GM18517 (cell line): ENCODE data around the gene AP3B1.
A peak's percentile ranks its signal among the peaks of the same experiment; 100 is the strongest.
"Not testable (repeated sequence)": the region's sequence is repeated elsewhere in the genome, so short reads cannot be mapped to it uniquely, and the experiment has no call there.

Experiments
- ATAC-seq: cut with Tn5 transposase; IDR thresholded peaks from one replicate; pipeline ENCODE4 v1.9.1; 2021; ENCODE audit warnings: mild to moderate bottlenecking, moderate library complexity; ENCODE audit not compliant: unreplicated experiment

Gene AP3B1

DNA sequence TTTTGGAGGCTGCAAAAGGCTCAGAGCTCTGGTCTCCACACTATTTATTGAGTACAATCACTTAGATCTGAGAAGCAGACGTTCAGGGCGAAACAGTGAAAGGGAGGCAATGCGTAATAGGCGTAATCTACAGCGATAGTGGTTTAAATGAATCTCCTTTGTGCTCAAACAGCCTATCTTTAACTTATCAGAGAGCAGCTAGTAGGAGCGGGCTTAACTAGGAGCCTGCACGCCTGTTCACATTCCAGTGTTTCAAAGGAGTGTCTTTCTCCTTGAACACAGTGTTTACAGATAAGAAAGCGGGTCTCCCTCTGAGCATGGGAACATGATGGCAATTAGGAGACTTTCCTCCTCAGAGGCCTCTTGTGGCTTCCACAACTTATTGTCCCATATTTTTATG lies 49.4 kb downstream of the AP3B1 start:
- ATAC-seq, result no peak

DNA sequence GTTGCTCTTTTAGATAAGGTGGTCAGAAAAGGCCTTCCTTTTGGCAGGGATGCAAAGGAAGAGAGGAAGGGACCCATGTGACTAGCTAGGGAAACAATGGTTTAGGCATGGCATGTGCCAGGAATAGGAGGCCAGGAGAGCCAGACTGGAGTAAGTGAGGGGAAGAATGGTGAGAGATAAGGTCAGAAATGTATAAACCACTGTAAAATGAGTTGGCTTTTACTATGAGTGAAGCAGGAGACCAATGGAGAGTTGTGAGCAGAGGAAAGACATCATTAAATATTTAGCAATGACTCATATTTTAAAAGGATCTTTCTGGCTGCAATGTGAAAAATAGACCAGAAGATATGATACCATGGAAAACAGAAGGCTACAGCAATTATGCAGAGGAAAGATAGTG lies 50.9 kb downstream of the AP3B1 start:
- no peak for ATAC-seq

GRCh38 chr5:78243091-78243490 lies 51.4 kb downstream of the AP3B1 start:
- no peak for ATAC-seq

DNA sequence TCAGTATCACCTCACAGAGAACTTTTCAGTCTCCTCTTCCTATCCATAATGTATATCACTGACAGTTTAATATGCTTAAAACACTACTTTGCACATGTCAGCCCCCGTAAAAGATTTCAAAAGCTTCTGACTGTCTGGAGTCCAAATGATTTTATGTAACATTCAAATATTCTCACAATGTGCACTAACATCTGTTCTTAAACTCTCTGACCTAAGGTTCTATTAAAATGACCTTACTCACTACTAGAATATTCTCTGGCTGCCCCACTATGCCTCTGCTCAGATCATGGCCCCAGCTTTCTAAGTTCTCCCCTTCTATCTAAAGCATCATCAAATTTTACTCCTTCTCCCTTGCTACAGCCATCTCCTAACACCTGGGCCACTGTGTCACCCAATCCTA lies 52.5 kb downstream of the AP3B1 start:
- ATAC-seq, result no peak

GRCh38 chr5:78237911-78238310 lies 56.6 kb downstream of the AP3B1 start:
- ATAC-seq, result no peak

- ATAC-seq, result no peak
Measured at GRCh38 chr5:78236046-78236445, 58.5 kb downstream of the AP3B1 start.

GRCh38 chr5:78235289-78235688 lies 59.2 kb downstream of the AP3B1 start:
- no peak for ATAC-seq

DNA sequence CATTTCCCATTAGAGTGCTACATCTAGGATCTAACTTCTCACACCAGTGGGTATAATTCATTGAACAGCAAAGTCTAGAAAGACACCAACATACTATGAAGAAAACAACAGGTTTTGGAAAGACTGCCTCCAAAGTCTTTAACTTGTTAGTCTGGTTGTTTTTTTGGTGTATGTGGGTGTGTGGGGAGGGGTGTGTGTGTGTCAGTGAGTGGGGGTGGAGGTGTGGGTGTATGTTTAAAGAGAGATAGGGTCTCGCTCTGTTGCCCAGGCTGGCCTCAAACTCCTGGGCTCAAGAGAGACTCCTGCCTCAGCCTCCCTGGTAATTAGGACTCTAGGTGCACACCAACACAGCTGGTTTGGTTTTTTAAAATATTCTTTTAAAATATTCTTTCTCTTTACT lies 59.7 kb downstream of the AP3B1 start:
- no peak for ATAC-seq

DNA sequence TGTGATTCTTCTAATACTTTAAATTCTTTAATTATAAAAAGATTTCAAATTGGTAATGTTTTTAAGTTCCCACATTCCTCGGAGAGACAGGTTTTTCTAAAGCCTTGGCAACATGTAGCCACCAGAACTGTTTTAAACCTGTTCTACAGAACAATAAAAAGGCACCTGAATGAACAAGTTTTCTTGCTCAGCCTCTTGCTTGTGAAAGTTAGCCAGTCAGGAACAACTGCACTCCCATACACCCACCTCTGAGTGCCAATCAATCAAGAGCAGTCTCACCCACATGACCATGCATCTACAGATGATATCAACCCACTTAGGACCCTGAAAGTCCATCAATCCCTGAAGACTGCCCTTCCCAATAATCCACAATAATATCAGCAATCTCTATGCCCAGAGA lies 62.3 kb downstream of the AP3B1 start:
- no peak for ATAC-seq

DNA sequence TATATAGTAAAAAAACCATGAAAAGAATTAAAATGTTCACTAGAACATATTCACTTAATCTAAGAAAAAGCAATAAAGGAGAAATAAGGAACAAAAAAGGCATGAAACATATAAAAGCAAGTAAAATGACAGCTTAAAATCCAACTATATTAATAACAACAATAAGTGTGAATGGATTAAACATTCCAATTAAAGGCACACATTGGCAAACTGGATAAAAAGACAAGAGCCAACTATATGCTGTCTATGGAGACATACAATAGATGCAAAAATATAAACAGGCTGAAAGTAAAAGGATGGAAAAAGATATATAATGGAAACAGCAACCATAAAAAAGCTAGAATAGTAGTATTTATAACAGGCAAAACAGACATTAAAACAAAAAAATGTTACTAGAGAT lies 70.1 kb downstream of the AP3B1 start:
- no peak for ATAC-seq

- peak; percentile 99 for ATAC-seq
Measured at GRCh38 chr5:78221964-78222451, 72.5 kb downstream of the AP3B1 start.

- ATAC-seq, result no peak
Measured at GRCh38 chr5:78221467-78221866, 73.0 kb downstream of the AP3B1 start.

DNA sequence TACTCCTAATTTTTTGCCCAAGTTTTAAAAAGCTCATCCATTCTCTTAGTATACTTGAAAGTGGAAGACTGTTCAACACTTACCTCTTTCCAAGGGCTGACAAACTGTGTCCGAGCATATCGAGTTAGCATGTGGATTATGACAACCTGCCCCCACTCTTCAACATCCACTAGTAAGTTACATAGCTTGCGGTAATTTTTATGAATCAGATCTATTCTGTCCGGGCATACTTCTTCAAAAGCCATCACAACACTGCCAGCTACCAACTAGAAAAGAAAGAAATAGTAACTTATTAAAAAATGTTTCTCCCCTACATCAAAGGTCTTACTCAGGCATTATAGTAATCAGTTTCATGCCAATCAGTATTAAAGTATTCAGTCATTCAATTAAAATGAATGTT lies 78.5 kb downstream of the AP3B1 start:
- ATAC-seq, result no peak

DNA sequence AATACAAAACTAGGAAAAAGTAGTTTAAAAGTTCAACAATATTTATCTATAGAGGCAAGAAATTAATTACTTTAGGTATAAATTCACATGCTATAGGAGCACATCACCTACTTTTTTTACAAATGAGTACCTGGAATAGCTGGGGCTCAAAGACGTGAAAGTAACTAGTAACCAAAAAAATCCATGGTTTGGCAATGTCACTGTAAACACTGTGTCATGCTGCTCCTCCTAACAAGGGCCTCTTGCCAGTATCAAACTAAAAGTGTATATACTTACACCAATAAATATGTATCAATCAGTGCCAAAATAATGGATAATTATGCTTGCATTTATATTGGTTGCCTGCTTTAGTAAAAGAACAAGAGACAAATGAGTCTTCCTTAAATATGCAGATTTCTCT lies 78.9 kb downstream of the AP3B1 start:
- no peak for ATAC-seq

DNA sequence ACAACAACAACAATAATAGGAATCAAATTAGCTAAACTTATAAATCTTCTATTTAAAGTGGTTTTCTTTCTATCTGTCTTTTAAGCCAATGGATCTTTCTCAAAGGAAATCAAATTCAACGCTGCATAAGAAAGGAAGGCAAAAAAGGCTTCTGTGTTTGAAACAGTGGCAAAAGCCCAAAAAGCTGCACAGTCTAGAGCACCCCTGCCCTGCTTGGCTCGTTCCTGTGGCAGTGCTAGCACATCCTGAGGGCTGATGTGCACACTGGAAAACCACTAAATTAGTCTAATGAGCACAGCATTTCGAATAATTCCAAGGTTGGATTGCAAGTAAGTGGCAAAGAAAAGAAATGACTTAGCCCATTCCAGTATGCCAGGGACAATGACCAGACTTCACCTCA lies 80.7 kb downstream of the AP3B1 start:
- ATAC-seq, result no peak

GRCh38 chr5:78211052-78211451 lies 83.4 kb downstream of the AP3B1 start:
- no peak for ATAC-seq

GRCh38 chr5:78204241-78204640 lies 90.3 kb downstream of the AP3B1 start:
- ATAC-seq, result no peak

DNA sequence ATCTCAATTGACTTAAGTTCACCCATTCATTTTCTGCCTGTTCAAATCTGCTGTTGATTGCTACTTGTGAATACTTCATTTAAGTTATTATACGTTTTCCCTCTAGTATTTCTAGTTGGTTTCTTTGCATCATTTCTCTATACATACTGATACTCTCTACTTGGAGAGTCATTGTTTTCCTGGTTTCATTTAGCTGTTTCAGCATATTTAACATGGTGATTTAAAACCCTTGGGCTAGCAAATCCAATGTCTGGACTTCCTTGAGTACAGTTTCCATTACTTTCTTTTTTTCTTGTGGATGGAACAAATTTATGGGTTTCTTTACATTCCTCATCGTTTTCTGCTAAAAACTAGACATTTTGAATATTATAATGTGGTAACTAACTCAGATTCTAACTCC lies 90.7 kb downstream of the AP3B1 start:
- no peak for ATAC-seq

GRCh38 chr5:78190402-78190801 lies 104.1 kb downstream of the AP3B1 start:
- no peak for ATAC-seq

- ATAC-seq, result not testable (repeated sequence)
Measured at GRCh38 chr5:78188681-78189080, 105.8 kb downstream of the AP3B1 start.

DNA sequence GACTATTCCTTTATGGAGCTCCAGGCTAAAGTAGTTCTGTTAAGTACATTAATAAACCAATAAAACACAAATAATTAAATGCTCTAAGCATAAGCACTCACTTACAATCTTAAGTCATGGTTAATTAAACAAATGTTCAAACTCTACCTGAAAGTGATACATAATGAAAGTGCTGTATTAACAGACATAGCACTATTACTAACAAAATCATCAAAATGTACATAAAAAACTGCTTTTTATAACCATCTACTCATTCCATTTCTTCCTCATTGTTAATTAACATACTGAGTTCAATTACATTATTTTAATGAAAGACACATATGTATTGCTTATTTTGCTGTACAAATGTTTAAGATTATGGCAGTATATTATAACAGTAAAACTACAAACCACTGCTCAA lies 107.3 kb downstream of the AP3B1 start:
- ATAC-seq, result no peak

GRCh38 chr5:78182838-78183237 lies 111.7 kb downstream of the AP3B1 start:
- no peak for ATAC-seq

DNA sequence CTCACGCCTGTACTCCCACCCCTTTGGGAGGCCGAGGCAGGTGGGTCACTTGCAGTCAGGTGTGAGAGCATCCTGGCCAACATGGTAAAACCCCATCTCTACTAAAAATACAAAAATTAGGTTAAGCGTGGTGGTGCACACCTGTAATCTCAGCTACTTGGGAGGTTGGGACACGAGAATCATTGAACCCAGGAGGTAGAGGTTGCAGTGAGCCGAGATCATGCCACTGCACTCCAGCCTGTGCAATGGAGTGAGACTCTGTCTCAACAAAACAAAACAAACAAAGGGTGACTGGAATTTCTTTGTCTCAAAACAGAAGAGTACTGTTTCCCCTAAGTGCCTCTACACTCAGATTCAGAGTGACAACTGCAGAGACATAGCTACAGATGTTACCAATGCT lies 116.1 kb downstream of the AP3B1 start:
- ATAC-seq, result no peak

DNA sequence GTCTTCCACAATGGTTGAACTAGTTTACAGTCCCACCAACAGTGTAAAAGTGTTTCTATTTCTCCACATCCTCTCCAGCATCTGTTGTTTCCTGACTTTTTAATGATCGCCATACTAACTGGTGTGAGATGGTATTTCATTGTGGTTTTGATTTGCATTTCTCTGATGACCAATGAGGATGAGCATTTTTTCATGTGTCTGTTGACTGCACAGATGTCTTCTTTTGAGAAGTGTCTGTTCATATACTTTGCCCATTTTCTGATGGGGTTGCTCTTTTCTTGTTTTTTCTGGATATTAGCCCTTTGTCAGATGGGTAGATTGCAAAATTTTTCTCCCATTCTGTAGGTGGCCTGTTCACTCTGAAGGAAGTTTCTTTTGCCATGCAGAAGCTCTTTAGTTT lies 124.2 kb downstream of the AP3B1 start:
- not testable (repeated sequence) for ATAC-seq
